Cardiac atrium fibroblast (primary cell): ENCODE measurements around the gene MGST3. TPM values are rescaled to one million over a fixed set of nuclear protein-coding genes. Genes with fewer than 3 reads are reported as not detected.

Experiments
- total RNA-seq: library from RNA; depleted of rRNA; stranded (reverse); fragments of >200 nt; gene quantifications from 2 replicates; pipeline ENCODE4 v1.2.3, GENCODE V29; 2015

The MGST3 gene
- 200 and 230 TPM in 2 replicates for total RNA-seq

GRCh38 chr1:165630629-165631341 lies at the start of gene MGST3:
TSS of gene MGST3 (plus strand) at chr1:165631234. CDS start at chr1:165649848, 18,614 bp downstream.

GRCh38 chr1:165697881-165698760 lies 67.1 kb downstream of the MGST3 start, which contains the start of gene ALDH9A1:
TSS of gene ALDH9A1 (minus strand) at chr1:165698562. CDS start at chr1:165698558, 4 bp downstream.

Other genes with a start within 250 kb of the MGST3 start
- not detected in 2 replicates for gene RXRG, start 186.1 kb upstream of the MGST3 start, total RNA-seq
- gene LRRC52, start 87.2 kb upstream of the MGST3 start, total RNA-seq, result not detected in 2 replicates
- 73.4 and 76.9 TPM in 2 replicates for gene ALDH9A1, start 67.3 kb downstream of the MGST3 start, total RNA-seq
- 59.4 and 61.9 TPM in 2 replicates for gene TMCO1, start 137.6 kb downstream of the MGST3 start, total RNA-seq
- 38.8 and 41.5 TPM in 2 replicates for gene UCK2, start 196.4 kb downstream of the MGST3 start, total RNA-seq